ENCODE results near the gene ZBTB11. TPM values are rescaled to one million over a fixed set of nuclear protein-coding genes. Genes with fewer than 3 reads are reported as not detected.
A peak's percentile ranks its signal among the peaks of the same experiment; 100 is the strongest.

Gene ZBTB11
- total and polyA plus RNA-seq, 9 of the 15 experiments (the other 6 are each of a cell fraction or from before 2014, with no cell fraction given) = 6.2 to 31.9 (median 21.4) TPM

GRCh38 chr3:101724329-101725193 lies 47.6 kb upstream of the ZBTB11 start, which contains the start of gene CEP97 (continued):
- TF ChIP-seq ZNF143 (CRISPR knock-in tag; IDR thresholded peaks at IDR 0.05) = peak; percentile 95
- TF ChIP-seq ZBTB9 (CRISPR knock-in tag; IDR thresholded peaks at IDR 0.05) = no peak
- no peak for TF ChIP-seq ATF2 (CRISPR knock-in tag; IDR thresholded peaks at IDR 0.05)
- no peak for TF ChIP-seq MAFF (IDR thresholded peaks at IDR 0.05; ENCODE audit: low read length)
- no peak for TF ChIP-seq NR0B1 (IDR thresholded peaks at IDR 0.05; ENCODE audit: partially characterized antibody)
- TF ChIP-seq ZNF395 (CRISPR knock-in tag; IDR thresholded peaks at IDR 0.05) = no peak
- TF ChIP-seq TEAD1 (CRISPR knock-in tag; IDR thresholded peaks at IDR 0.05) = 0 out of 4 replicates have a peak, but pooled peaks of 1 of the 2 experiments have one; percentile 18
- peak; percentile 17; the same call in 1 of the 2 replicates for TF ChIP-seq EP300 (IDR thresholded peaks at IDR 0.05; ENCODE audit: low read length)
- TF ChIP-seq RREB1 (CRISPR knock-in tag; IDR thresholded peaks at IDR 0.05) = no peak
- TF ChIP-seq E2F8 (IDR thresholded peaks at IDR 0.05; ENCODE audit: low read depth, partially characterized antibody) = no peak
- no peak for TF ChIP-seq ARID1B (IDR thresholded peaks at IDR 0.05)

Measured in K562 (cell line).